ENCODE results near the gene SLX4IP.

SLX4IP gene

GRCh38 chr20:10481676-10482075, 46.6 kb downstream of the SLX4IP start:
- no peak overlapping the region for H3K27ac ChIP-seq (ENCODE audit: low read length, poor library complexity, severe bottlenecking)
- no peak overlapping the region for H4K91ac ChIP-seq (ENCODE audit: low read length)
- H4K8ac ChIP-seq (ENCODE audit: low read length): no peak overlapping the region
- no peak overlapping the region for H3K4me3 ChIP-seq (ENCODE audit: insufficient read depth in 1 of 2, low read depth in 1 of 2, low read length in 2 of 2)
- H3K4ac ChIP-seq (ENCODE audit: low read depth in 1 of 2, low read length in 2 of 2): no peak overlapping the region
- H2BK15ac ChIP-seq (ENCODE audit: low read depth, poor library complexity, severe bottlenecking): no peak overlapping the region
- WGBS: 83% methylated on average over 5 of the region's 5 CpGs
- no peaks in the 10 kb centered on the region for H3K27me3 ChIP-seq (ENCODE audit: control insufficient read depth in 1 of 2, insufficient read depth in 1 of 2, low read length in 2 of 2)
- H2BK12ac ChIP-seq (ENCODE audit: low read length in 2 of 2): no peak overlapping the region
- no peak overlapping the region for H3K4me2 ChIP-seq (ENCODE audit: low read length, poor library complexity, severe bottlenecking)
- H3K23ac ChIP-seq (ENCODE audit: low read length in 2 of 2): no peak overlapping the region
- H2AK5ac ChIP-seq (ENCODE audit: low read length, severe bottlenecking): no peak overlapping the region
- DNase-seq: no peak
- H3K18ac ChIP-seq (ENCODE audit: low read depth in 1 of 2, low read length in 2 of 2): peak overlapping the region in 1 of 2 experiments; percentile 34
- H2BK5ac ChIP-seq (ENCODE audit: low read depth, low read length, poor library complexity, severe bottlenecking): no peak overlapping the region
- peaks cover 13% of the 10 kb centered on the region for H3K79me1 ChIP-seq (replicated peaks; ENCODE audit: low read length, poor library complexity, severe bottlenecking)
- H3K36me3 ChIP-seq (ENCODE audit: control insufficient read depth in 1 of 2, insufficient read depth in 2 of 2, low read depth in 1 of 2, low read length in 2 of 2): no peaks in the 10 kb centered on the region
- no peak overlapping the region for H2AFZ ChIP-seq (ENCODE audit: low read depth, low read length)
- no peaks in the 10 kb centered on the region for H3K9me3 ChIP-seq (ENCODE audit: control insufficient read depth, low read length)
- no peaks in the 10 kb centered on the region for H3K4me1 ChIP-seq (ENCODE audit: control insufficient read depth, insufficient read depth, low read depth, low read length)
- no peak overlapping the region for H3K9ac ChIP-seq (ENCODE audit: low read length)
- H3K14ac ChIP-seq (ENCODE audit: low read length in 2 of 2): no peak overlapping the region
- H2BK120ac ChIP-seq (ENCODE audit: low read depth, low read length): no peak overlapping the region

- H3K27ac ChIP-seq (ENCODE audit: low read length, poor library complexity, severe bottlenecking): no peak overlapping the region
- no peaks in the 10 kb centered on the region for H3K27me3 ChIP-seq (ENCODE audit: control insufficient read depth in 1 of 2, insufficient read depth in 1 of 2, low read length in 2 of 2)
- H3K4me3 ChIP-seq (ENCODE audit: insufficient read depth in 1 of 2, low read depth in 1 of 2, low read length in 2 of 2): no peak overlapping the region
- no peak overlapping the region for H3K14ac ChIP-seq (ENCODE audit: low read length in 2 of 2)
- H3K36me3 ChIP-seq (ENCODE audit: control insufficient read depth in 1 of 2, insufficient read depth in 2 of 2, low read depth in 1 of 2, low read length in 2 of 2): no peaks in the 10 kb centered on the region
- no peak overlapping the region for H3K4me2 ChIP-seq (ENCODE audit: low read length, poor library complexity, severe bottlenecking)
- no peak for DNase-seq
- no peak overlapping the region for H3K18ac ChIP-seq (ENCODE audit: low read depth in 1 of 2, low read length in 2 of 2)
- H3K23ac ChIP-seq (ENCODE audit: low read length in 2 of 2): no peak overlapping the region
- no peak overlapping the region for H4K91ac ChIP-seq (ENCODE audit: low read length)
- H3K4ac ChIP-seq (ENCODE audit: low read depth in 1 of 2, low read length in 2 of 2): no peak overlapping the region
- no peak overlapping the region for H3K9ac ChIP-seq (ENCODE audit: low read length)
- H2BK12ac ChIP-seq (ENCODE audit: low read length in 2 of 2): no peak overlapping the region
- no peak overlapping the region for H2AK5ac ChIP-seq (ENCODE audit: low read length, severe bottlenecking)
- H3K9me3 ChIP-seq (ENCODE audit: control insufficient read depth, low read length): no peaks in the 10 kb centered on the region
- peaks cover 13% of the 10 kb centered on the region for H3K79me1 ChIP-seq (replicated peaks; ENCODE audit: low read length, poor library complexity, severe bottlenecking)
- no peak overlapping the region for H2BK15ac ChIP-seq (ENCODE audit: low read depth, poor library complexity, severe bottlenecking)
- H4K8ac ChIP-seq (ENCODE audit: low read length): no peak overlapping the region
- H2BK5ac ChIP-seq (ENCODE audit: low read depth, low read length, poor library complexity, severe bottlenecking): no peak overlapping the region
- peaks cover 3% of the 10 kb centered on the region for H3K4me1 ChIP-seq (ENCODE audit: control insufficient read depth, insufficient read depth, low read depth, low read length)
- H2BK120ac ChIP-seq (ENCODE audit: low read depth, low read length): no peak overlapping the region
- 78% methylated on average over 2 of the region's 2 CpGs for WGBS
- H2AFZ ChIP-seq (ENCODE audit: low read depth, low read length): no peak overlapping the region
These were observed 48.6 kb downstream of the SLX4IP start for GRCh38 chr20:10483691-10484090.

DNA sequence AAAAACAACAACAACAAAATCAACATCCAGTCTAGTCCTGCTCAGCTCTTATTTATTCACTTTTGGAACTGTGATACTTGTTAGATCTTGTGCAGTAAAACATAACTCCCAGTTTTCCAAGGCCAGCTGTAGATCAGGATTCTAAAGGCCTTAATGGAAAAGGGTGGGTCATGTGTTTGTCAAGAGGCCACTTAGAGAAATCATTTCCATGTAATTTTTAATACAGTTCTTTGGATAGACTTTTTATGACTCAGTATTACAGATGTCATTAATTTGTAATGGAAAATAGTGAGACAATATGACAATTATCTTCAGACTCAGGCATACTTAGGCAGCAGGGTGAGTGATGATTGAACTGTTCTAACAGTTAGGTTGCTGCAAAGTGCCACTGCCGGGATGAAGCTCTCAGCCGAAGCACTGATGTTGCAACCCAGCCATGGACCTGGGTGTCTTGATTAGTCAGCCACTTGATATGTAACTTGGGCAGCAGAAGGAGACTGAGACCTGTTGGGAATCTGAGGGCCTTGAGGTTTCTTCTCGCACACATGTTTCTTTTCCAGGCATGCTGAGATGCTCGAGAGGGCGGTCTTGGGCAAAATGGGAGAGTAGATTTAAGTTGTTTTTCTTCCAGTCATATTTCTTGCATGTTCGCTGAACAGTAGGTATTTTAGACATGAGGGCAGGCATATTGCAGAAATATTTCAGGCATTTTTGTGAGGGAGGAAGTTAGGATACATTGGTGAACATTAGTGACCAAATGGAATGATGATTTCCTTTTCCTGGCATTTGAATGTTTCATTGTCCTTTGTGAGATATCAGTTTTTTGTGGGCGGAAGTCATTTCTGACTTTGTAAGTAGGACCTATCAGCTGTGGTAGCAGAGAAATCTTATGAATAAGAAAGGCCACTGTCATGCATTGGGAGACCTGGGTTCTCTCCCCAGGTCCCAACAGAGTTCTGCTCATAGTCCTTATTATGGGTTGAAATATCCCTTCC, 52.3 kb downstream of the SLX4IP start:
- H2BK15ac ChIP-seq (ENCODE audit: low read depth, poor library complexity, severe bottlenecking): no peak overlapping the region

GRCh38 chr20:10488534-10488933, 53.4 kb downstream of the SLX4IP start:
- no peaks in the 10 kb centered on the region for H3K9me3 ChIP-seq (ENCODE audit: control insufficient read depth, low read length)
- H3K9ac ChIP-seq (ENCODE audit: low read length): no peak overlapping the region
- H3K27ac ChIP-seq (ENCODE audit: low read length, poor library complexity, severe bottlenecking): no peak overlapping the region
- H3K4me3 ChIP-seq (ENCODE audit: insufficient read depth in 1 of 2, low read depth in 1 of 2, low read length in 2 of 2): no peak overlapping the region
- no peak overlapping the region for H2BK5ac ChIP-seq (ENCODE audit: low read depth, low read length, poor library complexity, severe bottlenecking)
- no peak overlapping the region for H2AFZ ChIP-seq (ENCODE audit: low read depth, low read length)
- no peak overlapping the region for H2BK12ac ChIP-seq (ENCODE audit: low read length in 2 of 2)
- no peak overlapping the region for H2BK120ac ChIP-seq (ENCODE audit: low read depth, low read length)
- no peak overlapping the region for H2BK15ac ChIP-seq (ENCODE audit: low read depth, poor library complexity, severe bottlenecking)
- no peak overlapping the region for H3K4ac ChIP-seq (ENCODE audit: low read depth in 1 of 2, low read length in 2 of 2)
- no peak overlapping the region for H3K18ac ChIP-seq (ENCODE audit: low read depth in 1 of 2, low read length in 2 of 2)
- no peak overlapping the region for H4K8ac ChIP-seq (ENCODE audit: low read length)
- H2AK5ac ChIP-seq (ENCODE audit: low read length, severe bottlenecking): no peak overlapping the region
- no peak overlapping the region for H4K91ac ChIP-seq (ENCODE audit: low read length)
- no peak for DNase-seq
- no peaks in the 10 kb centered on the region for H3K36me3 ChIP-seq (ENCODE audit: control insufficient read depth in 1 of 2, insufficient read depth in 2 of 2, low read depth in 1 of 2, low read length in 2 of 2)
- H3K27me3 ChIP-seq (ENCODE audit: control insufficient read depth in 1 of 2, insufficient read depth in 1 of 2, low read length in 2 of 2): no peaks in the 10 kb centered on the region
- peaks cover 13% of the 10 kb centered on the region for H3K79me1 ChIP-seq (replicated peaks; ENCODE audit: low read length, poor library complexity, severe bottlenecking)
- H3K14ac ChIP-seq (ENCODE audit: low read length in 2 of 2): no peak overlapping the region
- H3K23ac ChIP-seq (ENCODE audit: low read length in 2 of 2): no peak overlapping the region
- H3K4me2 ChIP-seq (ENCODE audit: low read length, poor library complexity, severe bottlenecking): no peak overlapping the region
- H3K4me1 ChIP-seq (ENCODE audit: control insufficient read depth, insufficient read depth, low read depth, low read length): peaks cover 3% of the 10 kb centered on the region
- WGBS: no CpG with 5 or more reads among the region's 1 CpG

More for the DNA sequence above, 52.3 kb downstream of the SLX4IP start:
- no peak overlapping the region for H2BK12ac ChIP-seq (ENCODE audit: low read length in 2 of 2)
- no peak overlapping the region for H2AFZ ChIP-seq (ENCODE audit: low read depth, low read length)
- H3K18ac ChIP-seq (ENCODE audit: low read depth in 1 of 2, low read length in 2 of 2): no peak overlapping the region
- H2BK5ac ChIP-seq (ENCODE audit: low read depth, low read length, poor library complexity, severe bottlenecking): no peak overlapping the region
- no peaks in the 10 kb centered on the region for H3K36me3 ChIP-seq (ENCODE audit: control insufficient read depth in 1 of 2, insufficient read depth in 2 of 2, low read depth in 1 of 2, low read length in 2 of 2)
- H3K27me3 ChIP-seq (ENCODE audit: control insufficient read depth in 1 of 2, insufficient read depth in 1 of 2, low read length in 2 of 2): no peaks in the 10 kb centered on the region
- peak overlapping the region; percentile 11 for H3K27ac ChIP-seq (ENCODE audit: low read length, poor library complexity, severe bottlenecking)
- H2AK5ac ChIP-seq (ENCODE audit: low read length, severe bottlenecking): no peak overlapping the region
- H3K79me1 ChIP-seq (replicated peaks; ENCODE audit: low read length, poor library complexity, severe bottlenecking): peaks cover 15% of the 10 kb centered on the region
- H3K4me3 ChIP-seq (ENCODE audit: insufficient read depth in 1 of 2, low read depth in 1 of 2, low read length in 2 of 2): no peak overlapping the region
- H3K4ac ChIP-seq (ENCODE audit: low read depth in 1 of 2, low read length in 2 of 2): no peak overlapping the region
- peak; percentile 57 for DNase-seq
- 78% methylated on average over 7 of the region's 7 CpGs for WGBS
- H3K23ac ChIP-seq (ENCODE audit: low read length in 2 of 2): no peak overlapping the region
- no peak overlapping the region for H3K4me2 ChIP-seq (ENCODE audit: low read length, poor library complexity, severe bottlenecking)
- no peaks in the 10 kb centered on the region for H3K9me3 ChIP-seq (ENCODE audit: control insufficient read depth, low read length)
- H4K8ac ChIP-seq (ENCODE audit: low read length): no peak overlapping the region
- H3K14ac ChIP-seq (ENCODE audit: low read length in 2 of 2): no peak overlapping the region
- H2BK120ac ChIP-seq (ENCODE audit: low read depth, low read length): no peak overlapping the region
- peaks cover 3% of the 10 kb centered on the region for H3K4me1 ChIP-seq (ENCODE audit: control insufficient read depth, insufficient read depth, low read depth, low read length)
- no peak overlapping the region for H4K91ac ChIP-seq (ENCODE audit: low read length)
- H3K9ac ChIP-seq (ENCODE audit: low read length): peak overlapping the region; percentile 45
